Activated naive CD8-positive, alpha-beta T cell treated with anti-CD3 and anti-CD28 coated beads, Interleukin-2, amount 10 ng/mL, durations not matched to agents 7 days and 5 days (primary cell): ENCODE measurements around the gene ANK3. TPM values are rescaled to one million over a fixed set of nuclear protein-coding genes. Genes with fewer than 3 reads are reported as not detected.

Experiments used
- ATAC-seq: fragments of 150-1000 bp; cut with Tn5 transposase; one replicate; pipeline ENCODE4 v1.10.0; 2021; ENCODE audit warnings: low read depth, moderate library complexity
- POLR2A ChIA-PET: fragments of 350-600 bp; sonication (Branson Sonifier 250); formaldehyde crosslinking; loops from one replicate; lab custom pipeline; 2021; ENCODE audit warnings: antibody characterized with exemption; lab: Charles Lee
- DNase-seq: peaks from one replicate; pipeline ENCODE4 v3.0.0; 2021
- H3K27ac Mint-ChIP-seq: one replicate; pipeline ENCODE4 v1.8.0; 2022; ENCODE audit warnings: mild to moderate bottlenecking, mixed read lengths
- H3K27me3 Mint-ChIP-seq: one replicate; pipeline ENCODE4 v1.8.0; 2022; ENCODE audit warnings: mild to moderate bottlenecking, moderate library complexity, mixed read lengths
- H3K36me3 Mint-ChIP-seq: one replicate; pipeline ENCODE4 v1.8.0; 2021; ENCODE audit warnings: mild to moderate bottlenecking, mixed read lengths
- H3K4me1 Mint-ChIP-seq: one replicate; pipeline ENCODE4 v1.8.0; 2021; ENCODE audit warnings: mixed read lengths
- H3K4me3 Mint-ChIP-seq: one replicate; pipeline ENCODE4 v1.8.0; 2022; ENCODE audit warnings: mild to moderate bottlenecking, moderate library complexity, mixed read lengths
- H3K9me3 Mint-ChIP-seq: one replicate; pipeline ENCODE4 v1.8.0; 2021; ENCODE audit warnings: mixed read lengths
- total RNA-seq, 2 experiments: library from RNA; stranded (reverse); gene quantifications; one replicate each; pipeline ENCODE4 v1.2.3, GENCODE V29; 2021

The ANK3 gene
- total RNA-seq, 2 experiments from 2014 or later = 3.6 to 4.8 TPM

GRCh38 chr10:60031183-60031582 lies 358.5 kb downstream of the ANK3 start:
- no peak overlapping the region for H3K27ac Mint-ChIP-seq
- no peaks in the 10 kb centered on the region for H3K4me1 Mint-ChIP-seq
- no peak for DNase-seq
- no peaks in the 10 kb centered on the region for H3K9me3 Mint-ChIP-seq
- H3K36me3 Mint-ChIP-seq = no peaks in the 10 kb centered on the region
- H3K4me3 Mint-ChIP-seq = no peak overlapping the region
- H3K27me3 Mint-ChIP-seq = peaks cover 4% of the 10 kb centered on the region
- POLR2A ChIA-PET = interaction anchor here (0.6 kb wide), 1 partner anchor 145 kb away, joined by 4 read pairs; no protein-coding TSS in a partner anchor
- ATAC-seq = no peak

GRCh38 chr10:60029475-60029874 lies 360.2 kb downstream of the ANK3 start:
- Mint-ChIP-seq H3K9me3 (no peaks in the 10 kb centered on the region), H3K4me3 (no peak overlapping the region), H3K4me1 (no peaks in the 10 kb centered on the region), H3K27me3 (peaks cover 7% of the 10 kb centered on the region), H3K27ac (no peak overlapping the region), H3K36me3 (no peaks in the 10 kb centered on the region)
- no peak for ATAC-seq
- POLR2A ChIA-PET = interaction anchor here (0.6 kb wide), 1 partner anchor 221 kb away, joined by 3 read pairs; no protein-coding TSS in a partner anchor
- DNase-seq = no peak

- ATAC-seq = no peak
- POLR2A ChIA-PET = no interaction called here
These were observed 361.6 kb downstream of the ANK3 start for GRCh38 chr10:60028081-60028480.

GRCh38 chr10:60025279-60025678 lies 364.4 kb downstream of the ANK3 start:
- POLR2A ChIA-PET = no interaction called here

More at GRCh38 chr10:60028081-60028480, 361.6 kb downstream of the ANK3 start:
- Mint-ChIP-seq H3K4me1 (no peaks in the 10 kb centered on the region), H3K27me3 (peaks cover 7% of the 10 kb centered on the region), H3K27ac (no peak overlapping the region), H3K9me3 (no peaks in the 10 kb centered on the region), H3K4me3 (no peak overlapping the region), H3K36me3 (no peaks in the 10 kb centered on the region)
- no peak for DNase-seq

GRCh38 chr10:60024506-60024905 lies 365.2 kb downstream of the ANK3 start:
- H3K27ac Mint-ChIP-seq = no peak overlapping the region
- H3K36me3 Mint-ChIP-seq = no peaks in the 10 kb centered on the region
- POLR2A ChIA-PET = no interaction called here
- DNase-seq = no peak
- H3K9me3 Mint-ChIP-seq = no peaks in the 10 kb centered on the region
- H3K27me3 Mint-ChIP-seq = peaks cover 7% of the 10 kb centered on the region
- no peaks in the 10 kb centered on the region for H3K4me1 Mint-ChIP-seq
- no peak overlapping the region for H3K4me3 Mint-ChIP-seq
- no peak for ATAC-seq

More at GRCh38 chr10:60025279-60025678, 364.4 kb downstream of the ANK3 start:
- no peaks in the 10 kb centered on the region for H3K4me1 Mint-ChIP-seq
- no peaks in the 10 kb centered on the region for H3K36me3 Mint-ChIP-seq
- H3K9me3 Mint-ChIP-seq = no peaks in the 10 kb centered on the region
- no peak overlapping the region for H3K27ac Mint-ChIP-seq
- ATAC-seq (no peak), DNase-seq (no peak)
- no peak overlapping the region for H3K4me3 Mint-ChIP-seq
- H3K27me3 Mint-ChIP-seq = peaks cover 7% of the 10 kb centered on the region

GRCh38 chr10:60023155-60023877 lies 366.4 kb downstream of the ANK3 start:
- peaks cover 5% of the 10 kb centered on the region for H3K27me3 Mint-ChIP-seq
- no peaks in the 10 kb centered on the region for H3K36me3 Mint-ChIP-seq
- H3K9me3 Mint-ChIP-seq = no peaks in the 10 kb centered on the region
- POLR2A ChIA-PET = no interaction called here
- DNase-seq = no peak
- H3K4me1 Mint-ChIP-seq = no peaks in the 10 kb centered on the region
- no peak overlapping the region for H3K4me3 Mint-ChIP-seq
- H3K27ac Mint-ChIP-seq = no peak overlapping the region
- no peak for ATAC-seq

GRCh38 chr10:60021361-60021760 lies 368.3 kb downstream of the ANK3 start:
- Mint-ChIP-seq H3K9me3 (no peaks in the 10 kb centered on the region), H3K4me1 (no peaks in the 10 kb centered on the region), H3K27me3 (peaks cover 3% of the 10 kb centered on the region), H3K36me3 (no peaks in the 10 kb centered on the region), H3K4me3 (no peak overlapping the region), H3K27ac (no peak overlapping the region)
- ATAC-seq (no peak), DNase-seq (no peak)
- POLR2A ChIA-PET = no interaction called here

GRCh38 chr10:60016794-60017193 lies 372.9 kb downstream of the ANK3 start:
- Mint-ChIP-seq H3K36me3 (peaks cover 2% of the 10 kb centered on the region), H3K27me3 (peaks cover 6% of the 10 kb centered on the region), H3K4me1 (no peaks in the 10 kb centered on the region), H3K4me3 (no peak overlapping the region), H3K9me3 (no peaks in the 10 kb centered on the region), H3K27ac (no peak overlapping the region)
- POLR2A ChIA-PET = no interaction called here
- DNase-seq = no peak
- no peak for ATAC-seq

GRCh38 chr10:60009710-60010383 lies 379.8 kb downstream of the ANK3 start:
- Mint-ChIP-seq H3K27me3 (peaks cover 9% of the 10 kb centered on the region), H3K4me3 (no peak overlapping the region), H3K27ac (no peak overlapping the region), H3K4me1 (no peaks in the 10 kb centered on the region), H3K9me3 (no peaks in the 10 kb centered on the region), H3K36me3 (no peaks in the 10 kb centered on the region)
- no peak for ATAC-seq
- POLR2A ChIA-PET = no interaction called here
- DNase-seq = no peak

- no peak for ATAC-seq
- H3K27ac Mint-ChIP-seq = no peak overlapping the region
- H3K4me1 Mint-ChIP-seq = no peaks in the 10 kb centered on the region
- POLR2A ChIA-PET = no interaction called here
- DNase-seq = no peak
- no peaks in the 10 kb centered on the region for H3K9me3 Mint-ChIP-seq
- peaks cover 9% of the 10 kb centered on the region for H3K27me3 Mint-ChIP-seq
- H3K4me3 Mint-ChIP-seq = no peak overlapping the region
- no peaks in the 10 kb centered on the region for H3K36me3 Mint-ChIP-seq
These were observed 380.4 kb downstream of the ANK3 start for GRCh38 chr10:60009276-60009675.

- no peaks in the 10 kb centered on the region for H3K4me1 Mint-ChIP-seq
- no peak overlapping the region for H3K4me3 Mint-ChIP-seq
- H3K9me3 Mint-ChIP-seq = no peaks in the 10 kb centered on the region
- no peak overlapping the region for H3K27ac Mint-ChIP-seq
- H3K36me3 Mint-ChIP-seq = no peaks in the 10 kb centered on the region
- H3K27me3 Mint-ChIP-seq = peaks cover 9% of the 10 kb centered on the region
- DNase-seq (no peak), ATAC-seq (no peak)
- POLR2A ChIA-PET = no interaction called here
These were observed 380.9 kb downstream of the ANK3 start for GRCh38 chr10:60008816-60009215.

GRCh38 chr10:60006062-60006461 lies 383.6 kb downstream of the ANK3 start:
- ATAC-seq = no peak
- POLR2A ChIA-PET = no interaction called here
- H3K4me1 Mint-ChIP-seq = peaks cover under 1% of the 10 kb centered on the region

GRCh38 chr10:60003651-60004523 lies 385.8 kb downstream of the ANK3 start:
- DNase-seq (no peak), ATAC-seq (no peak)
- peaks cover 10% of the 10 kb centered on the region for H3K4me1 Mint-ChIP-seq
- H3K27me3 Mint-ChIP-seq = no peaks in the 10 kb centered on the region
- H3K9me3 Mint-ChIP-seq = peaks cover 9% of the 10 kb centered on the region
- H3K36me3 Mint-ChIP-seq = peaks cover 13% of the 10 kb centered on the region
- POLR2A ChIA-PET = no interaction called here
- H3K27ac Mint-ChIP-seq = no peak overlapping the region
- no peak overlapping the region for H3K4me3 Mint-ChIP-seq

More at GRCh38 chr10:60006062-60006461, 383.6 kb downstream of the ANK3 start:
- H3K4me3 Mint-ChIP-seq = no peak overlapping the region
- peaks cover 3% of the 10 kb centered on the region for H3K27me3 Mint-ChIP-seq
- H3K9me3 Mint-ChIP-seq = no peaks in the 10 kb centered on the region
- no peak for DNase-seq
- H3K36me3 Mint-ChIP-seq = no peaks in the 10 kb centered on the region
- H3K27ac Mint-ChIP-seq = no peak overlapping the region
